Peyer's patch (tissue), 4 donors: Measurements from ENCODE around the gene STX1B. TPM values are rescaled to one million over a fixed set of nuclear protein-coding genes. Genes with fewer than 3 reads are reported as not detected.

Experiments
- DNase-seq, 3 donors: peaks; one replicate each; pipeline ENCODE4 v3.0.0-alpha.2; 2017 to 2019
- H3K27ac ChIP-seq, 4 donors: fragments of 200-600 bp; sonication (generic); one replicate each; pipeline ENCODE4 v1.5.1; 2016 to 2019
- H3K27me3 ChIP-seq, 2 donors: fragments of 200-600 bp; sonication (generic); one replicate each; pipeline ENCODE4 v1.5.1; 2019
- H3K36me3 ChIP-seq, 3 donors: fragments of 200-600 bp; sonication (generic); one replicate each; pipeline ENCODE4 v1.5.1; 2016 to 2019
- H3K4me1 ChIP-seq, 4 donors: fragments of 200-600 bp; sonication (generic); one replicate each; pipeline ENCODE4 v1.5.1; 2016 to 2019
- H3K4me3 ChIP-seq, 4 donors: fragments of 200-600 bp; sonication (generic); 1 replicate in 3 of 4; 2 replicates in 1 of 4; pipeline ENCODE4 v1.5.1; 2016 to 2019; ENCODE audit warnings: mild to moderate bottlenecking in 1 of 4
- H3K9me3 ChIP-seq, 4 donors: fragments of 200-600 bp; sonication (generic); one replicate each; pipeline ENCODE4 v1.5.1; 2016 to 2019; ENCODE audit warnings: mild to moderate bottlenecking in 1 of 4
- POLR2A ChIP-seq, 2 donors: fragments of 450-650 bp; IDR thresholded peaks; one replicate each; pipeline ENCODE4 v1.5.1; 2017; ENCODE audit warnings: antibody characterized with exemption in 2 of 2, mild to moderate bottlenecking in 2 of 2, moderate library complexity in 2 of 2
- total RNA-seq, 4 donors: library from RNA; depleted of rRNA; stranded (reverse); fragments of >200 nt; gene quantifications; one replicate each; pipeline ENCODE4 v1.1.0, GENCODE V29; 2016
- TF ChIP-seq, protein P1 (sequence below), 6 experiments: fragments of 450-650 bp in 4 of 6; fragments of 200-600 bp in 2 of 6; sonication (generic) in 1 of 6; IDR thresholded peaks; one replicate each; pipeline ENCODE4 v1.5.1; 2017 to 2019; ENCODE audit warnings: antibody characterized with exemption in 6 of 6, mild to moderate bottlenecking in 3 of 6, moderate library complexity in 1 of 6

Gene STX1B
- total RNA-seq, 4 donors from 2014 or later, result 0.18 to 1.3 (median 1.0) TPM; not detected in 1

DNA sequence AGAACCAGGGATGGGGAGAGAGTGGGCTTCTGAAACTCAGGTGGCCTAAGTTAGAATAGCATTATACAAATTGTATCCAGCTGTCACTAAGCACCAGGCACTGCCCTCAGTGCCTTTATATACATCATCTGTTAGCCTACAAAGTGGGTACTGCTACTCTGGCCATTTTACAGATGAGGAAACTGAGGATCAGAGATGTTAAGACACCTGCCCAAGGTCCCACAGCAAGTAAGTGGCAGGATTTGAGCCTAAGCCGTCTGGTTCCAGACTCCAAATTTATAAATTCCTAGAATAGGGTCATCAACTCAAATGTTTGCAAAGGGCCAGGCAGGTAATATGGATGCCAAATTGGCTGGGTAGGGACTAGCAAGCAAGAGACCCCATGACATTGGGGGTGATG, 59.2 kb downstream of the STX1B start:
- H3K36me3 ChIP-seq, result no peaks in the 10 kb centered on the region
- H3K4me1 ChIP-seq, result peaks cover 2 to 37% (median 7%) of the 10 kb centered on the region in 4 donors
- no peak for TF ChIP-seq POLR2A (IDR thresholded peaks at IDR 0.05)
- TF ChIP-seq, protein P1, sequence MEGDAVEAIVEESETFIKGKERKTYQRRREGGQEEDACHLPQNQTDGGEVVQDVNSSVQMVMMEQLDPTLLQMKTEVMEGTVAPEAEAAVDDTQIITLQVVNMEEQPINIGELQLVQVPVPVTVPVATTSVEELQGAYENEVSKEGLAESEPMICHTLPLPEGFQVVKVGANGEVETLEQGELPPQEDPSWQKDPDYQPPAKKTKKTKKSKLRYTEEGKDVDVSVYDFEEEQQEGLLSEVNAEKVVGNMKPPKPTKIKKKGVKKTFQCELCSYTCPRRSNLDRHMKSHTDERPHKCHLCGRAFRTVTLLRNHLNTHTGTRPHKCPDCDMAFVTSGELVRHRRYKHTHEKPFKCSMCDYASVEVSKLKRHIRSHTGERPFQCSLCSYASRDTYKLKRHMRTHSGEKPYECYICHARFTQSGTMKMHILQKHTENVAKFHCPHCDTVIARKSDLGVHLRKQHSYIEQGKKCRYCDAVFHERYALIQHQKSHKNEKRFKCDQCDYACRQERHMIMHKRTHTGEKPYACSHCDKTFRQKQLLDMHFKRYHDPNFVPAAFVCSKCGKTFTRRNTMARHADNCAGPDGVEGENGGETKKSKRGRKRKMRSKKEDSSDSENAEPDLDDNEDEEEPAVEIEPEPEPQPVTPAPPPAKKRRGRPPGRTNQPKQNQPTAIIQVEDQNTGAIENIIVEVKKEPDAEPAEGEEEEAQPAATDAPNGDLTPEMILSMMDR (IDR thresholded peaks at IDR 0.05), result no peak
- no peaks in the 10 kb centered on the region for H3K27me3 ChIP-seq
- no peak overlapping the region for H3K4me3 ChIP-seq
- H3K9me3 ChIP-seq, result no peaks in the 10 kb centered on the region
- peak overlapping the region in 2 of 4 donors; percentile 13 to 98 for H3K27ac ChIP-seq
- DNase-seq, result no peak

DNA sequence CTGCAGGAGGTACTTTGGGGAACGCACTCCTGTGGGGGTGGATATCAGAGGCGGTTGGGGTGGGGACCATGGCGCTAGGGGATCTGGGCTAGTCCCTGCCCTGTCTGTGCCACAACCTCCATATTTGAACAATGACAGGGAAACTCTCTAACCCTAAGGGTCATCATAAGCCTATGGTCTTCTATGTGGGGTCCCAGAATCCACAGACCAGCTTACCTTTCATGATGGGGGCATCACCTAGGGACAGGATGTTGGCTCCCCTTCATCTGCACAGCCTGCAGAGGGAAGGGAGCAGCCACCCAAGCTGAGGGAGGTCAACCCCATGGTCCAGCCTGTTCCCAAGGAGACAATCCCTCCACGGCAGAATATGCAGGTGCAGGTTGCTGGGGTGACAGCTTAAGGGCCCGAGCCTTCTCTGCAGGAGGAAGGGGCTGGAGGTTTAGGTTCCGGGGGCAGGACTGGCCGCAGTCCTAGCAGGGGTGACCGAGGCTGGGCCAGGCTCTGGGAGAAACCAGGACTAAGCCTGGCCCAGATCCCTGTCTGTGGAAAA, 59.8 kb downstream of the STX1B start:
- peak overlapping the region; percentile 58 to 98 (median 96) for H3K4me3 ChIP-seq
- H3K36me3 ChIP-seq, result no peaks in the 10 kb centered on the region
- no peak for DNase-seq
- no peaks in the 10 kb centered on the region for H3K9me3 ChIP-seq
- H3K27me3 ChIP-seq, result no peaks in the 10 kb centered on the region
- TF ChIP-seq POLR2A (IDR thresholded peaks at IDR 0.05), result no peak
- TF ChIP-seq, protein P1 (IDR thresholded peaks at IDR 0.05), result no peak
- H3K4me1 ChIP-seq, result peaks cover 2 to 37% (median 7%) of the 10 kb centered on the region in 4 donors
- peak overlapping the region; percentile 71 to 98 (median 93) for H3K27ac ChIP-seq

DNA sequence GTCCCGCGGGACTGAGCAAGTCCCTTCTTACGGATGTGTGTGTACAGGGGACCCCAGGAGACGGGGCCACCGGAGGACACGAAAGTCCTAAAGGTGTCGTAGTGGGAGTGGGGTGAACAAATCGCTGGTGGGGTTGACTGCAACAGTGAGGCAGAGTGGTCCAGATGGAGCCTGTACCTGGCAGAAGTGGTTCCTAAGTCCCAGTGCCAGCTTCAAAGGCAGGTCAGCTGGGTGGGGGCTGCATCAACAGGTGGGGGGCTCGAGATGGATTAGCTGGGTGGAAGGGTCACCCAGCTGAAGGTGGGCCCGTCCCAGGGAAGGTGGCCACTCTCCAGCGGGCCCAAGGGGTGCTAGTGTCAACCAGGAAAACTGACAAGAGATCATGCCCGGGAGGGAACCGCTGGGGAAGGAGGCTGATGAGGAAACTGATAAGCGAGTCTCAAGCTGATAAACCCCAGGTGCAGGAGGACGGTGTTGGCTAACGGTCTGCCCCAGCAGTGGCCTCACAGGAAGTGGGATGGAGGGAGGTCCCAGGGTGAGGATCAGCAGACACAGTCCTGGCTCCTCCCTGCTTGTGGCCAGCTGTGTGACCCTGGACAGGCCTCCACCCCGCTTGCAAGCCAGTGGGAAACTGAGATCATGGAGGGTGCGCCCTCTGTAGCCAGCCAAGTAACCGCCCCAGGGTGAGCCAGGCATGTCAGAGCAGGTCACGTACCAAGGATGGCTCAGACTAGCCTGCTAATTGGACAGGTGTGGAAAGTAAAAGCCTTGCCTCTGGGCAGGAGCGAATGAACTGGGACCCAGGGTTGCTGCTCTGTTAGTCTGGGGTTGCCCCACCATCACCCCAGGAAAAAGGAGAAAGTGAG, 60.6 kb downstream of the STX1B start:
- Histone ChIP-seq H3K4me1 (peaks cover 2 to 37% (median 7%) of the 10 kb centered on the region in 4 donors), H3K36me3 (no peaks in the 10 kb centered on the region)

DNA sequence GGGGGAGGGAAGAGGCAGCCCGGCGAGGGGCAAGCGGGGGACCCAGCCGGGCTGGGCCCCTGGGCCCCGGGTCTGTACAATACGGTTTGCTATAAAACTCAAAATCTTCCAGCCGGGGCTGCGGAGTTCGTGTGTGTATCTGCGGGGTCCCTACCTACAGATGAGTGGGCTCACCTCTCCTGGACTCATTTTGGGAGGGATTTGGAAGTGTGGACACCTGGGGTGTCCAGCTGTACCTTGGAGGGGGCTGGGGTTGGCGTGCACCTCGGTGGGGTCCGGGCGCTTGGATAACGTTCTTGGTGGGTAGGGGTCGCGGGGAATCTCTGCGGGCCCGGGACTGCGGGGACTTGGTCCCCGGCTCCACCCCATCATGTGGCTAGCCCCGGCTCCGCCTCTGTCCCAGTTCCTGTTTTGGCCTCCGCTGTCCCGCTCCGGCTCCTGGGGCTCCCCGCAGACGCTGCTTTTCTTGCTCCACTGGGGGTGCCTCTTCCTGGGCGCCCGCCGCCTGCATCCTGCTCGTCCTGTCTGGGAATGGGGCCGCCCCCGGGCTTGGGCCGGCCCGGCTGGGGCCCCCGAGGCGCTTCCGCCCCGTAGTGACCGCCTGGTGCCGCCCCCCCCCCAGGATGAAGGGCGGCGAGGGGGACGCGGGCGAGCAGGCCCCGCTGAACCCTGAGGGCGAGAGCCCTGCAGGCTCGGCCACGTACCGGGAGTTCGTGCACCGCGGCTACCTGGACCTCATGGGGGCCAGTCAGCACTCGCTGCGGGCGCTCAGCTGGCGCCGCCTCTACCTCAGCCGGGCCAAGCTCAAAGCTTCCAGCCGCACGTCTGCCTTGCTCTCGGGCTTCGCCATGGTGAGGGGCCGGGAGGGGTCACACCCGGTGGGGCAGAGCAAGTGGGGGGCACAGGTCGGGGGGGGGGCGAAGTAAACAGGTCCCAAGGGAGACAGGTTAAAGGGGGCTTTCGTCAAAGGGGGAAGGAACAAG, 61.5 kb downstream of the STX1B start, which contains the start of gene ORAI3:
ORAI3 (plus strand) TSS at position 402 of the 983 bp plus-strand sequence; CDS start at position 624, 222 bp downstream.
- H3K27ac ChIP-seq, result peak within 1 kb of the TSS; percentile 71 to 98 (median 93)
- peak within 1 kb of the TSS; percentile 58 to 98 (median 96) for H3K4me3 ChIP-seq
- peaks cover 2 to 36% (median 7%) of the 10 kb centered on the region in 4 donors for H3K4me1 ChIP-seq
- DNase-seq, result peak; percentile 83 to 89 (median 84)
- no peaks in the 10 kb centered on the region for H3K9me3 ChIP-seq
- no peaks in the 10 kb centered on the region for H3K27me3 ChIP-seq
- peak; percentile 62 to 70 for TF ChIP-seq POLR2A (IDR thresholded peaks at IDR 0.05)
- TF ChIP-seq, protein P1 (IDR thresholded peaks at IDR 0.05), result no peak
- peaks cover 0 to 4% (median 0%) of the 10 kb centered on the region in 3 donors for H3K36me3 ChIP-seq

More for the DNA sequence above, 60.6 kb downstream of the STX1B start:
- peak overlapping the region; percentile 58 to 98 (median 96) for H3K4me3 ChIP-seq
- peak overlapping the region; percentile 71 to 98 (median 93) for H3K27ac ChIP-seq
- no peaks in the 10 kb centered on the region for H3K9me3 ChIP-seq
- peak; percentile 47 to 65 for TF ChIP-seq POLR2A (IDR thresholded peaks at IDR 0.05)
- TF ChIP-seq, protein P1 (IDR thresholded peaks at IDR 0.05), result peak in 1 of 6 experiments; percentile 8
- no peaks in the 10 kb centered on the region for H3K27me3 ChIP-seq
- DNase-seq, result peak; percentile 71 to 90 (median 85)
